22Rv1 (cell line): Measurements from ENCODE around the gene PLOD2.

Experiments used
- H3K27ac ChIP-seq: fragments of 450-650 bp; 2 replicates; pipeline ENCODE4 v1.5.1; 2017
- ZFX ChIP-seq: fragments of 450-650 bp; IDR thresholded peaks from 2 replicates; pipeline ENCODE4 v1.6.1; 2017; ENCODE audit warnings: antibody characterized with exemption, borderline replicate concordance
- TF ChIP-seq, protein P1 (sequence below): fragments of 450-650 bp; IDR thresholded peaks from 2 replicates; pipeline ENCODE4 v1.5.1; 2017; ENCODE audit warnings: mild to moderate bottlenecking

The PLOD2 gene

DNA sequence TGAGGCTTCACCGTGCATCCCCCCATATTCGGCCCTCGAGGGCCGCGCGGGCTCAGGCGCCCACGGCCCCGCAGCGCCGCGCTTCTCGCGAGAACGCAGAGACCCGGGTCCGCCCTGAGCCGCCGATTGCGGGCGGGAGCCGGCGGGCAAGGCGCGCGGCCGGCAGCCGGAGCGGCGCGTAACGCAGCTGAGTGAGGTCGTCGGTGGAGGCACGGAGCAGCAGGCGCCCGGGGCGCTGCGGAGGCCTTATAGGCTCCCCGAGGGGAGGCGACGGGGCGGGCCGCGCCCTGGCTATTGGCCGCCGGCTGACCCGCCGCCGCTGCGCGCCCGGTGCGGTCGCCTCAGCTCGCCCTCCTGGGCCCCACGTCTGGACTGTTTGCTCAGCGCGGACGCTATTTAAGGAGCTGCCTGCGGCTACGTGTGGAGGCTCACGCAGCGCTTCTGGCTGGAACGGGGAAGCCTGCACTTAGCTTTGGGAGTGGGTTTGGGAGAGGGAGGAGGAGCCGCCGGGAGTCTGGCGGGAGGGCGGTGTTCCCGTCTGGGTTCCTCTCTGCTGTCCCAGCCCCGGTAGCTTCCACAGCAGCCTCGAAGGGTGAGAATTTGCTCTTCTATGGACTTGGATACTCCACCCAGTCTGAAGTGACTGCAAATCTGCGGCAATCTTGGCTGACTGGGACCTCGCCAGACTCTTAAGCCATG, at the start of gene PLOD2:
PLOD2 (minus strand) TSS at position 221 of the 699 bp plus-strand sequence; CDS start at position 26, 195 bp downstream.
- H3K27ac ChIP-seq, result peak within 1 kb of the TSS; percentile 73
- no peak for TF ChIP-seq ZFX

DNA sequence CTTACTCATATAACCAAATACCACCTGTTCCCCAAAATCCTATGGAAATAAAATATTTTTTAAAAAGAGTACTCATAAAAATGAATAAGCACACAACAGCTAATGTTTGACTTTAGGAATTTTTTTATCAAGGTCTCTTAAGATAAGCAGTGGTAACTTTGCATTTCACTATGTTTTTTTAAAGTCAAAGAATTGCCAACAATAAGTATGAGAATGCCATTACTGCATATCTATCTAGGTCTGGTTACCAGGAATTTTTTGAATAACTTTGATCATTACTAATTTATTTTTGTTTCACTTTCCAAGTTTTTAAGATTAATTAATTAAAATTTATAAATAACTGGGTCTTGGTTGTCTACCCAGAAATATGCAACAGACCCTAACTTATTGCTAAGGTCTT, 48.4 kb upstream of the PLOD2 start:
- TF ChIP-seq, protein P1, sequence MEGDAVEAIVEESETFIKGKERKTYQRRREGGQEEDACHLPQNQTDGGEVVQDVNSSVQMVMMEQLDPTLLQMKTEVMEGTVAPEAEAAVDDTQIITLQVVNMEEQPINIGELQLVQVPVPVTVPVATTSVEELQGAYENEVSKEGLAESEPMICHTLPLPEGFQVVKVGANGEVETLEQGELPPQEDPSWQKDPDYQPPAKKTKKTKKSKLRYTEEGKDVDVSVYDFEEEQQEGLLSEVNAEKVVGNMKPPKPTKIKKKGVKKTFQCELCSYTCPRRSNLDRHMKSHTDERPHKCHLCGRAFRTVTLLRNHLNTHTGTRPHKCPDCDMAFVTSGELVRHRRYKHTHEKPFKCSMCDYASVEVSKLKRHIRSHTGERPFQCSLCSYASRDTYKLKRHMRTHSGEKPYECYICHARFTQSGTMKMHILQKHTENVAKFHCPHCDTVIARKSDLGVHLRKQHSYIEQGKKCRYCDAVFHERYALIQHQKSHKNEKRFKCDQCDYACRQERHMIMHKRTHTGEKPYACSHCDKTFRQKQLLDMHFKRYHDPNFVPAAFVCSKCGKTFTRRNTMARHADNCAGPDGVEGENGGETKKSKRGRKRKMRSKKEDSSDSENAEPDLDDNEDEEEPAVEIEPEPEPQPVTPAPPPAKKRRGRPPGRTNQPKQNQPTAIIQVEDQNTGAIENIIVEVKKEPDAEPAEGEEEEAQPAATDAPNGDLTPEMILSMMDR, result no peak
- no peak for TF ChIP-seq ZFX
- no peak overlapping the region for H3K27ac ChIP-seq

DNA sequence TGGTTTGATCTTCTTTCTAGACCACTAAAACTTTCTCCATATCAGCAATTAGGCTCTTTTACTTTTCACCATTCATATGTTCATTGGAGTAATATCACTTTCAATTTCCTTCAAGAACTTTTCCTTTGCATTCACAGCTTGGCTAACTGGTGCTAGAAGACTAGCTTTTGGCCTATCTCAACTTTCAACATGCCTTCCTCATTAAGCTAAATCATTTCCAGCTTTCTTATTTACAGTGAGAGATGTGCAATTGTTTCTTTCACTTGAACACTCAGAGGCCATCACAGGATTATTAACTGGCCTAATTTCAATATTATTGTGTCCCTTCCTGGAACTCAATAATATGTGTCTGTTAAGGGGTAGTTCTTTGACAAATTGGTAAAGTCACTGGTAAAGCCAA, 42.8 kb upstream of the PLOD2 start:
- no peak overlapping the region for H3K27ac ChIP-seq
- TF ChIP-seq ZFX, result no peak
- TF ChIP-seq, protein P1, result no peak

DNA sequence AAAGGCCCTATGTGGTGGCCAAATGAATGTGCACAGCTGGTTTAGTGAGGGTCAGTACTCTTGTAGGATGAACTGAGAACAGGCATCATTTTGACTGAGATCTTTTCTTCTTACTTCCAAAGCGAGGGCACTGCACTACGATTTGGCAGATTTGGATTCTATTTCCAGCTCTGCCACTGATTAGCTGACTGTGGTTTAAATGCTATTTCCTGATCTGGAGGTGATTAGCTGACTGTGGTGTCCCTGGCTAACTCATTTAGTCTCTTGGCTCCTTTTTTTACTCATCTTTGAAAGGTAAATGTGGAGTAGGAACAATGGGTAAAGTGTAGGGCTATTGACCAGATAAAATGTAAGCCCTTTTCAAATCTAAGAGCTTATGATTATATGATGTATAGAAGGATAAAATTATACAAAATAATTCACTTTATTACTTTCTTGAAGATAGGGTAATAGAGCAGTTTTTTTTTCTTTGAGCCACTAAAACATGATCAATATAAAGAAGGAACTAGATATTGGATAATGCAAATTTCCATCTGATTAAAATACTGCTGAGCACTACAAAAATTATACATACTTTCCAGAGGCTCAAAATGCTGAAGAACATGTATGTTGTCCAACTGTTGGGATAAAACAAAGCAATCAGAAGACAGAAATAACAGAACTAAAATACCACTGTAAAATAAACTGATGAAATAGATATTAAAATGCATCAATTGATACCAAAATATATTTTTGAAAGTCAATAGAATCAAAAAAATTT, 39.7 kb upstream of the PLOD2 start:
- TF ChIP-seq ZFX, result no peak
- TF ChIP-seq, protein P1, result no peak
- no peak overlapping the region for H3K27ac ChIP-seq

DNA sequence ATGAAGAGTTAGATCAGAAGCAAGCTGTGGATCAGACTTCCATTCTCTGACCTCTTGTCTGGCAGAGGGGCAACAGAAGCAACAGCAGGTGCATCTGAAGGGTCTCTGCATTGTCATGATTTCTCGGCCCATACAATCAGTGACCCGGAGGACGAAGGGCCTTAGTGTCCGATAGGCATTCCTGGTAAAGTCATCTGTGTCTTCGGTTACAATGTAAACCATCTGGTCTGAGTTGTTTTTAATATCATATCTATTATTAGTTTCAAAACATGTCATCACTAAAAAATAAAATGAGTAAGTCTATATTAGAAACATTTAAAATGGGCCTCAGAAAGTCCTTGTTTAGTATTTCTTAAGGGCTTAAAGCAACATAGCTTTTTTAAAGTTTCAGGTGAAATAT, 38.8 kb upstream of the PLOD2 start:
- TF ChIP-seq ZFX, result no peak
- TF ChIP-seq, protein P1, result no peak
- H3K27ac ChIP-seq, result no peak overlapping the region

DNA sequence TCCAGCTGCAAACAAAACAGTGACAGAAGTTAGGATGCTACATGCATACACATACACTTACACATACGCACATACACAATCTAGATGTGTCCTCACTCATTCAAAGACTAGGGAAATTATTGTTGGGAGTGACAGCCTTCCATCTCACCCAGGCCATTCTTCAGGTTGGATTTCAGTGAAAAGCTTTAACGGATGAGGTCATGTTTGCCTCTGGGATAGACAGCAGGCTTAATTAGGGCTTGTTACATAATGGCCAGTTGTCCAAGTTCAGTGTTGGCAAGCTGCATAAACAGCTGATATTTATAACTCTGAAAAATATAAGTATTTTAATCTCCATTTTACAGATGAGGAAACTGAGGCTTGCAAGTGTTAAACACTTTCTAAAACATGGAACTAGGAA, 35.8 kb upstream of the PLOD2 start:
- TF ChIP-seq ZFX, result no peak
- TF ChIP-seq, protein P1, result no peak
- no peak overlapping the region for H3K27ac ChIP-seq

DNA sequence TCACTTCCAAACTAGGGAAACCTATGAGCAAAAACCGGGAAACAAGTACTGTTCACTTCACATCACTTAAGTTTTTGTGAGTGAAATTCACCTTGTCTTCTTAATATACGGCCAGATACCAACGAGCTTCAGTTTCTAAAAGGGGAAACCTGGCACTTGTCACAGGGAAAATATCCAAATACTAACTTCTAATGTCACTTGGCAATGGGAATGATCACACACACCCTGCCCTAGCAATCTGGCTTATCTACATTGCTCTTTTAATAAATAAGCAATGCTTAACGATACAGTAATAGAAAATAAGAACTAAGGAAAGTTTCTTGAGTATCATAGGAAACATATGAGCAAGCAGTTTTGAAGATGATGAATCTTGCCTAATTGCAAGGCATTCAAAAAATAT, 34.6 kb upstream of the PLOD2 start:
- TF ChIP-seq, protein P1, result no peak
- no peak for TF ChIP-seq ZFX
- H3K27ac ChIP-seq, result no peak overlapping the region
